H9 (cell line): ENCODE measurements around the gene ACRV1. TPM values are rescaled to one million over a fixed set of nuclear protein-coding genes. Genes with fewer than 3 reads are reported as not detected.
"Not testable (repeated sequence)": the region's sequence is repeated elsewhere in the genome, so short reads cannot be mapped to it uniquely, and the experiment has no call there.

Source experiments
- DNase-seq: peaks from one replicate; pipeline ENCODE4 v3.0.0-alpha.2; 2017
- H2AFZ ChIP-seq: one replicate; pipeline ENCODE4 v1.6.1; 2013; ENCODE audit warnings: mild to moderate bottlenecking, low read length, control low read depth, moderate library complexity
- H2AK5ac ChIP-seq: 2 replicates; pipeline ENCODE4 v1.6.1; 2013; ENCODE audit warnings: low read length, control low read depth, mixed read lengths; ENCODE audit not compliant: insufficient read length
- H2BK120ac ChIP-seq: one replicate; pipeline ENCODE4 v1.6.1; 2013; ENCODE audit warnings: low read depth, mild to moderate bottlenecking, low read length, control low read depth, inconsistent platforms; ENCODE audit not compliant: poor library complexity, severe bottlenecking
- H2BK12ac ChIP-seq: 2 replicates; pipeline ENCODE4 v1.6.1; 2013; ENCODE audit warnings: low read length, control low read depth, mixed read lengths, low read depth; ENCODE audit not compliant: insufficient read length
- H2BK15ac ChIP-seq: 2 replicates; pipeline ENCODE4 v1.6.1; 2013; ENCODE audit warnings: low read depth, low read length, control low read depth
- H2BK20ac ChIP-seq: one replicate; pipeline ENCODE4 v1.6.1; 2013; ENCODE audit warnings: low read depth, mild to moderate bottlenecking, low read length, control low read depth, inconsistent platforms; ENCODE audit not compliant: poor library complexity, severe bottlenecking
- H2BK5ac ChIP-seq: 2 replicates; pipeline ENCODE4 v1.6.1; 2013; ENCODE audit warnings: low read length, control low read depth, mixed read lengths; ENCODE audit not compliant: insufficient read length
- H3K14ac ChIP-seq: 2 replicates; pipeline ENCODE4 v1.6.1; 2013; ENCODE audit warnings: low read length, control low read depth; ENCODE audit not compliant: insufficient read depth
- H3K18ac ChIP-seq: 2 replicates; pipeline ENCODE4 v1.6.1; 2013; ENCODE audit warnings: low read depth, mild to moderate bottlenecking, mixed read lengths, low read length, control low read depth; ENCODE audit not compliant: insufficient read length
- H3K23ac ChIP-seq: 2 replicates; pipeline ENCODE4 v1.6.1; 2013; ENCODE audit warnings: low read length, control low read depth, mixed read lengths, low read depth; ENCODE audit not compliant: insufficient read length
- H3K23me2 ChIP-seq: 2 replicates; pipeline ENCODE4 v1.6.1; 2013; ENCODE audit warnings: low read depth, mild to moderate bottlenecking, mixed read lengths, low read length, control low read depth; ENCODE audit not compliant: insufficient read length, poor library complexity, severe bottlenecking
- H3K27ac ChIP-seq: 2 replicates; pipeline ENCODE4 v1.5.1; 2013; ENCODE audit warnings: low read length, control low read depth, mixed read lengths, low read depth; ENCODE audit not compliant: insufficient read length
- H3K27me3 ChIP-seq: 2 replicates; pipeline ENCODE4 v1.6.1; 2013; ENCODE audit warnings: low read length, control low read depth, inconsistent platforms; ENCODE audit not compliant: insufficient read depth
- H3K4ac ChIP-seq: 2 replicates; pipeline ENCODE4 v1.6.1; 2013; ENCODE audit warnings: low read depth, mild to moderate bottlenecking, control low read depth, inconsistent platforms, low read length, moderate library complexity
- H3K4me1 ChIP-seq: 2 replicates; pipeline ENCODE4 v1.6.1; 2013; ENCODE audit warnings: low read length, control low read depth, inconsistent platforms; ENCODE audit not compliant: insufficient read depth
- H3K4me2 ChIP-seq: 2 replicates; pipeline ENCODE4 v1.6.1; 2013; ENCODE audit warnings: low read length, control low read depth, mixed read lengths; ENCODE audit not compliant: insufficient read length, insufficient read depth
- H3K56ac ChIP-seq: 2 replicates; pipeline ENCODE4 v1.6.1; 2013; ENCODE audit warnings: low read depth, mild to moderate bottlenecking, mixed read lengths, low read length, control low read depth; ENCODE audit not compliant: insufficient read length
- H3K79me1 ChIP-seq: 2 replicates; pipeline ENCODE4 v1.6.1; 2013; ENCODE audit warnings: low read depth, mild to moderate bottlenecking, moderate library complexity, low read length, control low read depth, inconsistent platforms; ENCODE audit not compliant: insufficient read depth, poor library complexity, severe bottlenecking
- H3K79me2 ChIP-seq: 2 replicates; pipeline ENCODE4 v1.6.1; 2013; ENCODE audit warnings: low read length, control low read depth, inconsistent platforms; ENCODE audit not compliant: insufficient read depth
- H3K9ac ChIP-seq: 2 replicates; pipeline ENCODE4 v1.6.1; 2013; ENCODE audit warnings: low read length, control low read depth, mixed read lengths; ENCODE audit not compliant: insufficient read length; ENCODE audit errors: extremely low read depth
- H3K9me3 ChIP-seq: one replicate; pipeline ENCODE4 v1.6.1; 2013; ENCODE audit warnings: low read depth, low read length, inconsistent platforms; ENCODE audit not compliant: control insufficient read depth
- H3T11ph ChIP-seq: one replicate; pipeline ENCODE4 v1.6.1; 2013; ENCODE audit warnings: mild to moderate bottlenecking, low read length, control low read depth, inconsistent platforms
- H4K20me1 ChIP-seq: one replicate; pipeline ENCODE4 v1.6.1; 2013; ENCODE audit not compliant: control insufficient read depth, insufficient read length, insufficient read depth
- H4K5ac ChIP-seq: 2 replicates; pipeline ENCODE4 v1.6.1; 2013; ENCODE audit warnings: low read depth, mild to moderate bottlenecking, mixed read lengths, low read length, control low read depth; ENCODE audit not compliant: insufficient read length
- H4K8ac ChIP-seq: replicated peaks from 2 replicates; pipeline ENCODE4 v1.6.1; 2013; ENCODE audit warnings: low read length, control low read depth, mixed read lengths, low read depth; ENCODE audit not compliant: insufficient read length
- H4K91ac ChIP-seq: 2 replicates; pipeline ENCODE4 v1.6.1; 2013; ENCODE audit warnings: low read depth, mild to moderate bottlenecking, moderate library complexity, mixed read lengths, low read length, control low read depth; ENCODE audit not compliant: insufficient read length
- H3K27ac Mint-ChIP-seq, 3 experiments: 2 replicates in 2 of 3; 3 replicates in 1 of 3; pipeline ENCODE4 v1.8.0; 2020 to 2021; ENCODE audit warnings: mixed read lengths in 3 of 3, mild to moderate bottlenecking in 1 of 3, moderate library complexity in 1 of 3
- H3K27me3 Mint-ChIP-seq: 2 replicates; pipeline ENCODE4 v1.8.0; 2021; ENCODE audit warnings: low read depth, mild to moderate bottlenecking, moderate library complexity, mixed read lengths
- H3K36me3 Mint-ChIP-seq, 3 experiments: 2 replicates in 2 of 3; 3 replicates in 1 of 3; pipeline ENCODE4 v1.8.0; 2020 to 2021; ENCODE audit warnings: low read depth in 3 of 3, mixed read lengths in 3 of 3; ENCODE audit not compliant: insufficient read depth in 1 of 3
- H3K4me1 Mint-ChIP-seq, 2 experiments: 2 replicates each; pipeline ENCODE4 v1.8.0; 2020; ENCODE audit warnings: mixed read lengths in 2 of 2
- H3K4me3 Mint-ChIP-seq, 2 experiments: 2 replicates in 1 of 2; 3 replicates in 1 of 2; pipeline ENCODE4 v1.8.0; 2020 to 2021; ENCODE audit warnings: mild to moderate bottlenecking in 2 of 2, mixed read lengths in 2 of 2, moderate library complexity in 1 of 2
- H3K9me3 Mint-ChIP-seq, 2 experiments: 2 replicates in 1 of 2; 3 replicates in 1 of 2; pipeline ENCODE4 v1.8.0; 2020; ENCODE audit warnings: mild to moderate bottlenecking in 2 of 2, mixed read lengths in 2 of 2, moderate library complexity in 1 of 2
- CTCF ChIP-seq: fragments of 200-600 bp; sonication (generic); conservative IDR thresholded peaks from 3 replicates; pipeline ENCODE4 v1.8.0; 2021; ENCODE audit warnings: antibody characterized with exemption, mild to moderate bottlenecking
- WGBS: extraction: QIAGEN DNeasy Blood & Tissue Kit; methylation state at CpG from one replicate; pipeline ENCODE4 v1.1.7; 2013; ENCODE audit warnings: missing lambda C conversion rate, low lambda C conversion rate, mixed read lengths; ENCODE audit not compliant: insufficient read length; ENCODE audit errors: extremely low coverage; 5-methylcytosine and 5-hydroxymethylcytosine counted together
- total RNA-seq: library from RNA; stranded (reverse); gene quantifications from 2 replicates; pipeline ENCODE4 v1.2.1, GENCODE V29; 2021

Gene ACRV1
- total RNA-seq, 1 experiment from 2014 or later, result not detected

GRCh38 chr11:125720781-125721180, 40.1 kb upstream of the ACRV1 start:
- Histone ChIP-seq H3K23me2 (no peaks in the 10 kb centered on the region), H3K79me2 (no peaks in the 10 kb centered on the region), H3K4me2 (no peak overlapping the region), H3K27me3 (no peaks in the 10 kb centered on the region), H2BK120ac (no peak overlapping the region), H4K20me1 (no peaks in the 10 kb centered on the region), H3K27ac (no peak overlapping the region), H4K5ac (no peak overlapping the region), H3K4ac (no peak overlapping the region), H3K23ac (no peak overlapping the region), H3K9ac (no peak overlapping the region), H2BK20ac (no peak overlapping the region), H3K79me1 (no peaks in the 10 kb centered on the region), H3K18ac (no peak overlapping the region), H3K56ac (no peak overlapping the region), H3K9me3 (no peaks in the 10 kb centered on the region), H3K14ac (no peak overlapping the region), H2AFZ (no peak overlapping the region), H2BK12ac (no peak overlapping the region), H2AK5ac (no peak overlapping the region), H3T11ph (no peak overlapping the region), H3K4me1 (no peaks in the 10 kb centered on the region), H4K91ac (no peak overlapping the region), H2BK15ac (no peak overlapping the region), H2BK5ac (no peak overlapping the region), H4K8ac (no peak overlapping the region)
- Mint-ChIP-seq H3K4me1 (peaks cover 0 to 7% of the 10 kb centered on the region in 2 experiments; a peak in 2 of 4 replicates), H3K36me3 (peaks cover 0 to 9% (median 3%) of the 10 kb centered on the region in 3 experiments; a peak in 4 of 7 replicates), H3K27me3 (peaks cover 5% of the 10 kb centered on the region), H3K9me3 (peaks cover 21 to 25% of the 10 kb centered on the region in 2 experiments), H3K27ac (no peak overlapping the region), H3K4me3 (no peak overlapping the region)
- TF ChIP-seq CTCF, result no peak
- WGBS, result no CpG with 5 or more reads among the region's 6 CpGs
- DNase-seq, result no peak

DNA sequence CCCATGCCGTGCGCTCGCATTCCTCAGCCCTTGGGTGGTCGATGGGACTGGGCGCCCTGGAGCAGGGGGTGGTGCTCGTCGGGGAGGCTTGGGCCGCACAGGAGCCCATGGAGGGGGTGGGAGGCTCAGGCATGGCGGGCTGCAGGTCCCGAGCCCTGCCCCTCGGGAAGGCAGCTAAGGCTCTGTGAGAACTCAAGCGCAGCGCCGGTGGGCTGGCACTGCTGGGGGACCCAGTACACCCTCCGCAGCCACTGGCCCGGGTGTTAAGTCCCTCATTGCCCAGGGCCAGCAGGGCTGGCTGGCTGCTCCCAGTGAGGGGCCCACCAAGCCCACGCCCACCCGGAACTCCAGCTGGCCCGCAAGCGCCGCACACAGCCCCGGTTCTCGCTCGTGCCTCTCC, 24.0 kb upstream of the ACRV1 start:
- not testable (repeated sequence) for H2BK15ac ChIP-seq, H3K9me3 ChIP-seq, H3K18ac ChIP-seq, H3K27ac ChIP-seq, DNase-seq, H2BK12ac ChIP-seq, H3K79me1 ChIP-seq, H3K14ac ChIP-seq, H3K79me2 ChIP-seq, H3K4ac ChIP-seq, H4K20me1 ChIP-seq, H3K27me3 ChIP-seq, H3K23ac ChIP-seq, H3K4me2 ChIP-seq, H2BK20ac ChIP-seq, H3K9ac ChIP-seq, H3T11ph ChIP-seq, H3K23me2 ChIP-seq, H3K36me3 Mint-ChIP-seq, H4K91ac ChIP-seq, H3K4me3 Mint-ChIP-seq, H2BK5ac ChIP-seq, H2BK120ac ChIP-seq, H3K4me1 ChIP-seq, H3K27ac Mint-ChIP-seq, H2AFZ ChIP-seq, H4K5ac ChIP-seq, H3K56ac ChIP-seq, H4K8ac ChIP-seq, H2AK5ac ChIP-seq
- Mint-ChIP-seq H3K4me1 (peaks cover 13 to 16% of the 10 kb centered on the region in 2 experiments), H3K9me3 (peaks cover 0 to 11% of the 10 kb centered on the region in 2 experiments; a peak in 3 of 5 replicates), H3K27me3 (peaks cover 18% of the 10 kb centered on the region)
- WGBS, result no CpG with 5 or more reads among the region's 24 CpGs
